HG03280 (cell line): ENCODE data around the gene SGCG.
"Not testable (repeated sequence)": the region's sequence is repeated elsewhere in the genome, so short reads cannot be mapped to it uniquely, and the experiment has no call there.

Experiments used
- ATAC-seq: cut with Tn5 transposase; IDR thresholded peaks from one replicate; pipeline ENCODE4 v1.9.1; 2021; ENCODE audit warnings: mild to moderate bottlenecking, moderate library complexity; ENCODE audit not compliant: unreplicated experiment

The SGCG gene

GRCh38 chr13:23180711-23181110, at the start of gene SGCG:
SGCG (plus strand) TSS chr13:23180979; CDS start chr13:23203695, 22,716 bp downstream.
- no peak for ATAC-seq

GRCh38 chr13:23134542-23134941, 46.2 kb upstream of the SGCG start:
- ATAC-seq: no peak

GRCh38 chr13:23140492-23140891, 40.3 kb upstream of the SGCG start:
- ATAC-seq: no peak

- no peak for ATAC-seq
Observed at GRCh38 chr13:23141964-23142363, 38.8 kb upstream of the SGCG start.

- ATAC-seq: not testable (repeated sequence)
Observed at GRCh38 chr13:23142607-23143006, 38.2 kb upstream of the SGCG start.

GRCh38 chr13:23144431-23144830, 36.3 kb upstream of the SGCG start:
- ATAC-seq: no peak

GRCh38 chr13:23146006-23146405, 34.8 kb upstream of the SGCG start:
- no peak for ATAC-seq

- ATAC-seq: no peak
Observed at GRCh38 chr13:23146811-23147625, 33.8 kb upstream of the SGCG start.

- ATAC-seq: no peak
Observed at GRCh38 chr13:23147827-23148226, 33.0 kb upstream of the SGCG start.

GRCh38 chr13:23157781-23158180, 23.0 kb upstream of the SGCG start:
- no peak for ATAC-seq

GRCh38 chr13:23159205-23159759, 21.5 kb upstream of the SGCG start:
- ATAC-seq: no peak

- ATAC-seq: no peak
Observed at GRCh38 chr13:23159760-23160637, 20.8 kb upstream of the SGCG start.

GRCh38 chr13:23160638-23161480, 19.9 kb upstream of the SGCG start:
- no peak for ATAC-seq

GRCh38 chr13:23161481-23161825, 19.3 kb upstream of the SGCG start:
- no peak for ATAC-seq

- ATAC-seq: no peak
Observed at GRCh38 chr13:23175920-23176319, 4.9 kb upstream of the SGCG start.

- no peak for ATAC-seq
Observed at GRCh38 chr13:23182142-23182541, 1.4 kb downstream of the SGCG start.

- no peak for ATAC-seq
Observed at GRCh38 chr13:23183292-23183691, 2.5 kb downstream of the SGCG start.

GRCh38 chr13:23185542-23185941, 4.8 kb downstream of the SGCG start:
- no peak for ATAC-seq

GRCh38 chr13:23201870-23202269, 21.1 kb downstream of the SGCG start:
- no peak for ATAC-seq

GRCh38 chr13:23202383-23202782, 21.6 kb downstream of the SGCG start:
- ATAC-seq: no peak

- ATAC-seq: no peak
Observed at GRCh38 chr13:23203516-23203915, 22.7 kb downstream of the SGCG start.
